M059J (cell line): ENCODE results near the gene STPG3. TPM values are rescaled to one million over a fixed set of nuclear protein-coding genes. Genes with fewer than 3 reads are reported as not detected.

Source experiments
- DNase-seq: peaks from one replicate; pipeline ENCODE4 v3.0.0-alpha.2; 2012; ENCODE audit warnings: low read depth
- total RNA-seq: library from RNA; depleted of rRNA; stranded (reverse); fragments of >200 nt; shearing (Covaris generic); gene quantifications from 2 replicates; pipeline ENCODE4 v1.2.3, GENCODE V29; 2014; rRNA removed

The STPG3 gene
- total RNA-seq, 1 experiment from 2014 or later = not detected

DNA sequence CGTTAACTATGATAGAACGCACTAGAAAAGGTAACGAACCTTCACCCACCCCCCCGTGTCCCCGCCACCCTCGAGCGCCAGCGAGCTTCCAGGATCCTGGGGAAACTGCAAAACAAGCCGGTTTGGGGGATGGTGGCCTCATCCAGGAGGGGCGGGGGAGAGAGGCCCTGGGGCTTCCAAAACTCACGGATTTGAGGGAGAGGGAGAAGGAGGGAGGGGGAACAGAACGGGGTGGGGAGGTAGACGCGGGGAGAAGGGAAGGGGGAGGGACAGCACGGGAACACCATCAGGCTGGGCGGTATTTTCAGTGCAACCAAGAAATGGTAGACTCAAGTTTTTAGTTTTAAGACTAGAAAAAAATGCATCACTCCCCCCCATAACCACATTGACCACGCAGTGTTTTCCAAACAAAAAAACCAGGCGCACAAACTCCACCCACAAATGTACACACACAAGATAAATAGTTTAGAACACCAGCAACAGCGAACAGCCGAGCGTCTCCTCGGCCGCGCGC is 49.5 kb downstream of the STPG3 start:
- DNase-seq = no peak

- DNase-seq = peak; percentile 34
Measured at GRCh38 chr9:137301081-137301947, 50.2 kb downstream of the STPG3 start.

GRCh38 chr9:137302118-137302448 is 51.0 kb downstream of the STPG3 start, which contains the start of gene NRARP:
Gene NRARP, minus strand, starts transcription at chr9:137302271. Its CDS starts 343 bp downstream, at chr9:137301928.
- DNase-seq = no peak

DNA sequence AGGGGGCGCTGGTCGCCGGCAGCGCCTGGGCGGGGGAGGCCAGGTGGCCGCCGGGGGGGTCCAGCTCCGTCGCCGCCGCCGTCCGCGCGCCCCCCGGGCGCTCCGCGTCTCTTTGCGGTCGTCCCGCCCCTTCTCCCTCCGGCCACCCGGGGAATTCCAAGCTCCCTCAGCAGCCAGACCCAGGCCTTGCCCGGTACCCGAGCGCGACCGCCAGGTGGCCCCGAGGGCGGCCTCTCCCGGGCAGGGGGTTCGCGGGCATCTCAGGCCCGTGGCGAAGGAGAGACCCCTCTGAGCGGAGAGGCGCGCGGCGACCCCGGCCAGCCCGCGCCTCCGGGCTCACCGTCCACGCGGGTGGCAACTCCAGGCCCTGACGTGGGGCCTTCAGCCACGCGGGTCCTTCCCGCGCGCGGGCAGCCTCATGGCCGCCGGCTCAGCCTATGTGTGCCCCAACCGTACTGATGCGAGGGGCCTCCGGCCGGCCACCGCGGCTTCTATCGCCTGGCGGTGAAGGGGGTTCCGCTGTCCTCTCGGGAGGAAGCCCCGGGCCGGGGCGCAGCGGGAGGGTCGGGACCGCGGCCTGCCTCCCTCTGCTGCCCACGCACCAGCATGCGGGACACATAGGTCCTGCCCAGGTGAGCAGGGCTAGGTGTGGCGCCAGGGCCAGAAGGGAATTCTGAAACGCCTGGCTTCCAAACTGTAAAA is 51.5 kb downstream of the STPG3 start:
- DNase-seq = no peak

Other genes with a start within 250 kb of the STPG3 start
- 9.2 and 10.2 TPM in 2 replicates for gene ABCA2, start 223.0 kb upstream of the STPG3 start, total RNA-seq
- not detected in 2 replicates for gene FUT7, start 219.2 kb upstream of the STPG3 start, total RNA-seq
- gene NPDC1, start 205.1 kb upstream of the STPG3 start, total RNA-seq = 8.2 and 10.7 TPM in 2 replicates
- not detected in 2 replicates for gene ENTPD2, start 197.2 kb upstream of the STPG3 start, total RNA-seq
- gene SAPCD2, start 180.7 kb upstream of the STPG3 start, total RNA-seq = 11.8 and 28.5 TPM in 2 replicates
- 6.7 and 12.9 TPM in 2 replicates for gene UAP1L1, start 173.8 kb upstream of the STPG3 start, total RNA-seq
- 86.8 and 145 TPM in 2 replicates for gene MAN1B1, start 164.3 kb upstream of the STPG3 start, total RNA-seq
- gene DPP7, start 136.6 kb upstream of the STPG3 start, total RNA-seq = 26.8 and 30.0 TPM in 2 replicates
- gene GRIN1, start 112.1 kb upstream of the STPG3 start, total RNA-seq = not detected in 2 replicates
- gene LRRC26, start 81.2 kb upstream of the STPG3 start, total RNA-seq = not detected in 2 replicates
- gene TMEM210, start 79.2 kb upstream of the STPG3 start, total RNA-seq = not detected in 2 replicates
- gene ANAPC2, start 62.7 kb upstream of the STPG3 start, total RNA-seq = 8.6 and 17.6 TPM in 2 replicates
- 99.7 and 110 TPM in 2 replicates for gene SSNA1, start 62.6 kb upstream of the STPG3 start, total RNA-seq
- 4.5 and 8.5 TPM in 2 replicates for gene TPRN, start 50.5 kb upstream of the STPG3 start, total RNA-seq
- gene TMEM203, start 45.6 kb upstream of the STPG3 start, total RNA-seq = 68.2 and 68.9 TPM in 2 replicates
- gene NDOR1, start 45.6 kb upstream of the STPG3 start, total RNA-seq = 14.9 and 17.6 TPM in 2 replicates
- 0.39 TPM in 1 of 2 replicates, not detected in the other for gene RNF208, start 29.0 kb upstream of the STPG3 start, total RNA-seq
- gene CYSRT1, start 26.1 kb upstream of the STPG3 start, total RNA-seq = 0.44 and 1.0 TPM in 2 replicates
- gene RNF224, start 23.8 kb upstream of the STPG3 start, total RNA-seq = not detected in 2 replicates
- gene SLC34A3, start 20.4 kb upstream of the STPG3 start, total RNA-seq = 0.10 TPM in 1 of 2 replicates, not detected in the other
- gene TUBB4B, start 10.0 kb upstream of the STPG3 start, total RNA-seq = 273 and 381 TPM in 2 replicates
- gene NELFB, start 4.0 kb downstream of the STPG3 start, total RNA-seq = 41.8 and 73.9 TPM in 2 replicates
- 1.7 TPM in 2 replicates for gene TOR4A, start 26.4 kb downstream of the STPG3 start, total RNA-seq
- not detected in 2 replicates for gene NRARP, start 51.0 kb downstream of the STPG3 start, total RNA-seq
- gene EXD3, start 171.9 kb downstream of the STPG3 start, total RNA-seq = 1.6 and 2.7 TPM in 2 replicates
- gene NOXA1, start 172.1 kb downstream of the STPG3 start, total RNA-seq = not detected in 2 replicates
- not detected in 2 replicates for gene ENTPD8, start 190.1 kb downstream of the STPG3 start, total RNA-seq
- 11.8 and 24.0 TPM in 2 replicates for gene NSMF, start 208.0 kb downstream of the STPG3 start, total RNA-seq